Panc1 (cell line): ENCODE measurements around the gene CDH5.

Experiments
- POLR2AphosphoS5 ChIP-seq: IDR thresholded peaks from 2 replicates; pipeline ENCODE4 v1.6.1; 2012; ENCODE audit warnings: mild to moderate bottlenecking, low read depth, low read length, moderate library complexity
- SIN3A ChIP-seq: IDR thresholded peaks from 2 replicates; pipeline ENCODE4 v1.6.1; 2012; ENCODE audit warnings: low read depth, mild to moderate bottlenecking, low read length, moderate library complexity, borderline replicate concordance; ENCODE audit not compliant: insufficient read depth
- TF ChIP-seq, protein P1 (sequence below): fragments of 450-650 bp; IDR thresholded peaks from 2 replicates; pipeline ENCODE4 v1.5.1; 2017; ENCODE audit warnings: mild to moderate bottlenecking

DNA sequence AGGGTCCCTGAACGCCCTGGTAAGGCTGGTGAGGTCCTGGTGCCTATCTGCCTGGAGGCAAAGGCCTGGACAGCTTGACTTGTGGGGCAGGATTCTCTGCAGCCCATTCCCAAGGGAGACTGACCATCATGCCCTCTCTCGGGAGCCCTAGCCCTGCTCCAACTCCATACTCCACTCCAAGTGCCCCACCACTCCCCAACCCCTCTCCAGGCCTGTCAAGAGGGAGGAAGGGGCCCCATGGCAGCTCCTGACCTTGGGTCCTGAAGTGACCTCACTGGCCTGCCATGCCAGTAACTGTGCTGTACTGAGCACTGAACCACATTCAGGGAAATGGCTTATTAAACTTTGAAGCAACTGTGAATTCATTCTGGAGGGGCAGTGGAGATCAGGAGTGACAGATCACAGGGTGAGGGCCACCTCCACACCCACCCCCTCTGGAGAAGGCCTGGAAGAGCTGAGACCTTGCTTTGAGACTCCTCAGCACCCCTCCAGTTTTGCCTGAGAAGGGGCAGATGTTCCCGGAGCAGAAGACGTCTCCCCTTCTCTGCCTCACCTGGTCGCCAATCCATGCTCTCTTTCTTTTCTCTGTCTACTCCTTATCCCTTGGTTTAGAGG is 37.1 kb downstream of the CDH5 start:
- TF ChIP-seq POLR2AphosphoS5 (no peak), SIN3A (no peak)
- TF ChIP-seq, protein P1, sequence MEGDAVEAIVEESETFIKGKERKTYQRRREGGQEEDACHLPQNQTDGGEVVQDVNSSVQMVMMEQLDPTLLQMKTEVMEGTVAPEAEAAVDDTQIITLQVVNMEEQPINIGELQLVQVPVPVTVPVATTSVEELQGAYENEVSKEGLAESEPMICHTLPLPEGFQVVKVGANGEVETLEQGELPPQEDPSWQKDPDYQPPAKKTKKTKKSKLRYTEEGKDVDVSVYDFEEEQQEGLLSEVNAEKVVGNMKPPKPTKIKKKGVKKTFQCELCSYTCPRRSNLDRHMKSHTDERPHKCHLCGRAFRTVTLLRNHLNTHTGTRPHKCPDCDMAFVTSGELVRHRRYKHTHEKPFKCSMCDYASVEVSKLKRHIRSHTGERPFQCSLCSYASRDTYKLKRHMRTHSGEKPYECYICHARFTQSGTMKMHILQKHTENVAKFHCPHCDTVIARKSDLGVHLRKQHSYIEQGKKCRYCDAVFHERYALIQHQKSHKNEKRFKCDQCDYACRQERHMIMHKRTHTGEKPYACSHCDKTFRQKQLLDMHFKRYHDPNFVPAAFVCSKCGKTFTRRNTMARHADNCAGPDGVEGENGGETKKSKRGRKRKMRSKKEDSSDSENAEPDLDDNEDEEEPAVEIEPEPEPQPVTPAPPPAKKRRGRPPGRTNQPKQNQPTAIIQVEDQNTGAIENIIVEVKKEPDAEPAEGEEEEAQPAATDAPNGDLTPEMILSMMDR, result no peak
